H1 (cell line): ENCODE results near the gene ZCCHC10. TPM values are rescaled to one million over a fixed set of nuclear protein-coding genes. Genes with fewer than 3 reads are reported as not detected.

Experiments used
- CTCF ChIA-PET: fragments of 300-600 bp; sonication (Branson Sonifier 250); formaldehyde crosslinking; loops from one replicate; lab custom pipeline; 2021; ENCODE audit not compliant: partially characterized antibody; lab: Charles Lee
- POLR2A ChIA-PET: fragments of 300-600 bp; sonication (Branson Sonifier 250); formaldehyde crosslinking; loops from one replicate; lab custom pipeline; 2021; ENCODE audit warnings: inconsistent platforms; ENCODE audit not compliant: partially characterized antibody; lab: Charles Lee
- DNase-seq, 2 experiments: peaks; one replicate each; pipeline versions ENCODE4 v3.0.0 to v3.0.0-alpha.2; 2010 to 2022; ENCODE audit warnings: low spot score in 2 of 2, low read depth in 1 of 2, mixed read lengths in 1 of 2
- FAIRE-seq: peaks from 2 replicates; lab custom pipeline; 2011; peaks lifted over from hg19 to GRCh38; lab: Jason Lieb, UNC
- H2AFZ ChIP-seq: 2 replicates; pipeline ENCODE4 v1.8.1; 2012; ENCODE audit warnings: low read length, inconsistent platforms
- H2AK5ac ChIP-seq: 2 replicates; pipeline ENCODE4 v1.6.1; 2013; ENCODE audit warnings: low read depth, low read length
- H2BK120ac ChIP-seq: replicated peaks from 2 replicates; pipeline ENCODE3; 2013; ENCODE audit warnings: low read depth, low read length, inconsistent platforms
- H2BK12ac ChIP-seq: 2 replicates; pipeline ENCODE4 v1.6.1; 2013; ENCODE audit warnings: low read depth, low read length
- H2BK15ac ChIP-seq: 2 replicates; pipeline ENCODE4 v1.6.1; 2013; ENCODE audit warnings: low read length
- H2BK20ac ChIP-seq: 2 replicates; pipeline ENCODE4 v1.6.1; 2013; ENCODE audit warnings: low read length
- H2BK5ac ChIP-seq: 2 replicates; pipeline ENCODE4 v1.6.1; 2013; ENCODE audit warnings: low read depth, low read length
- H3K14ac ChIP-seq: 2 replicates; pipeline ENCODE4 v1.6.1; 2013; ENCODE audit warnings: inconsistent platforms; ENCODE audit not compliant: insufficient read length
- H3K18ac ChIP-seq: 2 replicates; pipeline ENCODE4 v1.6.1; 2013; ENCODE audit warnings: low read length; ENCODE audit errors: extremely low read depth
- H3K23ac ChIP-seq: 2 replicates; pipeline ENCODE4 v1.6.1; 2013; ENCODE audit warnings: inconsistent platforms; ENCODE audit not compliant: insufficient read length
- H3K23me2 ChIP-seq: 2 replicates; pipeline ENCODE4 v1.6.1; 2013; ENCODE audit warnings: low read depth, low read length
- H3K27ac ChIP-seq: 2 replicates; pipeline ENCODE4 v1.6.1; 2011; ENCODE audit warnings: low read depth, low read length, inconsistent platforms
- H3K27me3 ChIP-seq, 4 experiments: replicated peaks in 1 of 4; 1 replicate in 1 of 4; 2 replicates in 3 of 4; pipeline versions ENCODE4 v1.6.1 to v1.8.1; 2011 to 2013; ENCODE audit warnings: low read length in 3 of 4, mild to moderate bottlenecking in 3 of 4, inconsistent platforms in 2 of 4, mixed read lengths in 2 of 4, moderate library complexity in 1 of 4; ENCODE audit not compliant: control insufficient read depth in 3 of 4, insufficient read depth in 3 of 4; ENCODE audit errors: extremely low read depth in 1 of 4
- H3K36me3 ChIP-seq, 4 experiments: 2 replicates each; pipeline versions ENCODE4 v1.6.1 to v1.8.1; 2011 to 2013; ENCODE audit warnings: mild to moderate bottlenecking in 4 of 4, low read length in 3 of 4, moderate library complexity in 2 of 4, control low read depth in 1 of 4, inconsistent platforms in 1 of 4; ENCODE audit not compliant: insufficient read depth in 4 of 4, control insufficient read depth in 2 of 4
- H3K4ac ChIP-seq: replicated peaks from 2 replicates; pipeline ENCODE3; 2013; ENCODE audit warnings: low read length, low read depth, mixed read lengths, inconsistent platforms; ENCODE audit not compliant: insufficient read length
- H3K4me1 ChIP-seq, 4 experiments: replicated peaks in 1 of 4; 1 replicate in 1 of 4; 2 replicates in 3 of 4; pipeline versions ENCODE4 v1.6.1 to v1.8.1; 2011 to 2013; ENCODE audit warnings: low read length in 3 of 4, inconsistent platforms in 2 of 4, mixed read lengths in 1 of 4; ENCODE audit not compliant: insufficient read depth in 4 of 4, control insufficient read depth in 3 of 4
- H3K4me2 ChIP-seq, 2 experiments: 2 replicates each; pipeline versions ENCODE4 v1.6.1 to v1.8.1; 2011 to 2013; ENCODE audit warnings: low read depth in 2 of 2, low read length in 2 of 2, control low read depth in 1 of 2, inconsistent platforms in 1 of 2, mild to moderate bottlenecking in 1 of 2; ENCODE audit not compliant: insufficient read depth in 1 of 2
- H3K4me3 ChIP-seq, 4 experiments: fragments of 200-600, 300-600 bp in 1 of 4; sonication (generic), shearing (Covaris generic), sonication (Bioruptor Twin) in 1 of 4; 2 replicates each; pipeline versions ENCODE4 v1.5.1 to v1.8.1; 2011 to 2016; ENCODE audit warnings: low read length in 4 of 4, low read depth in 3 of 4, control low read depth in 2 of 4, inconsistent platforms in 2 of 4, mild to moderate bottlenecking in 2 of 4, mixed read lengths in 1 of 4, moderate library complexity in 1 of 4; ENCODE audit not compliant: insufficient read depth in 2 of 4; ENCODE audit errors: extremely low read depth in 1 of 4
- H3K56ac ChIP-seq: replicated peaks from 2 replicates; pipeline ENCODE3; 2013; ENCODE audit warnings: low read depth, mild to moderate bottlenecking, mixed read lengths, low read length, inconsistent platforms; ENCODE audit not compliant: insufficient read length
- H3K79me1 ChIP-seq: 2 replicates; pipeline ENCODE4 v1.6.1; 2013; ENCODE audit warnings: low read depth, low read length, control low read depth
- H3K79me2 ChIP-seq, 2 experiments: 2 replicates each; pipeline versions ENCODE4 v1.6.1 to v1.8.1; 2012 to 2013; ENCODE audit warnings: low read length in 2 of 2, mild to moderate bottlenecking in 2 of 2, inconsistent platforms in 1 of 2; ENCODE audit not compliant: insufficient read depth in 2 of 2, control insufficient read depth in 1 of 2
- H3K9ac ChIP-seq, 4 experiments: replicated peaks in 1 of 4; 1 replicate in 1 of 4; 2 replicates in 3 of 4; pipeline versions ENCODE4 v1.6.1 to v1.8.1; 2011 to 2013; ENCODE audit warnings: low read depth in 3 of 4, low read length in 3 of 4, control low read depth in 2 of 4, mild to moderate bottlenecking in 2 of 4, moderate library complexity in 2 of 4, inconsistent platforms in 1 of 4; ENCODE audit errors: extremely low read depth in 1 of 4
- H3K9me3 ChIP-seq, 2 experiments: 2 replicates each; pipeline versions ENCODE4 v1.6.1 to v1.8.1; 2012 to 2013; ENCODE audit warnings: mild to moderate bottlenecking in 2 of 2, moderate library complexity in 2 of 2, control low read depth in 1 of 2, inconsistent platforms in 1 of 2, low read depth in 1 of 2, low read length in 1 of 2, mixed read lengths in 1 of 2; ENCODE audit not compliant: insufficient read depth in 2 of 2
- H4K20me1 ChIP-seq, 2 experiments: replicated peaks in 1 of 2; 2 replicates each; pipeline versions ENCODE3 to v1.8.1; 2011 to 2013; ENCODE audit warnings: inconsistent platforms in 2 of 2, low read length in 2 of 2, mild to moderate bottlenecking in 1 of 2; ENCODE audit not compliant: insufficient read depth in 2 of 2, control insufficient read depth in 1 of 2
- H4K5ac ChIP-seq: 2 replicates; pipeline ENCODE4 v1.6.1; 2013; ENCODE audit warnings: low read length, low read depth, mixed read lengths, inconsistent platforms; ENCODE audit not compliant: insufficient read length
- H4K8ac ChIP-seq: 2 replicates; pipeline ENCODE4 v1.8.0; 2013; ENCODE audit warnings: mild to moderate bottlenecking, moderate library complexity, low read length, inconsistent platforms; ENCODE audit not compliant: insufficient read depth; ENCODE audit errors: extremely low read depth
- H4K91ac ChIP-seq: replicated peaks from 2 replicates; pipeline ENCODE3; 2013; ENCODE audit warnings: low read length, mixed read lengths, inconsistent platforms; ENCODE audit not compliant: insufficient read length
- BCL11A ChIP-seq, 2 experiments: IDR thresholded peaks; one replicate each; pipeline ENCODE4 v1.6.1; 2011; ENCODE audit warnings: low read depth in 2 of 2, low read length in 2 of 2, mild to moderate bottlenecking in 2 of 2
- CEBPB ChIP-seq: IDR thresholded peaks from 2 replicates; pipeline ENCODE4 v1.6.1; 2012; ENCODE audit warnings: low read depth, low read length
- EGR1 ChIP-seq: IDR thresholded peaks from 2 replicates; pipeline ENCODE4 v1.6.1; 2011; ENCODE audit warnings: low read depth, low read length, borderline replicate concordance
- JUND ChIP-seq: IDR thresholded peaks from 2 replicates; pipeline ENCODE4 v1.6.1; 2011; ENCODE audit warnings: mild to moderate bottlenecking, improper control_type of control experiment, low read length
- POLR2A ChIP-seq, 2 experiments: IDR thresholded peaks; 1 replicate in 1 of 2; 2 replicates in 1 of 2; pipeline ENCODE4 v1.6.1; 2011; ENCODE audit warnings: low read depth in 2 of 2, low read length in 2 of 2, mild to moderate bottlenecking in 2 of 2; ENCODE audit errors: control extremely low read depth in 1 of 2
- RAD21 ChIP-seq, 2 experiments: IDR thresholded peaks in 1 of 2; conservative IDR thresholded peaks in 1 of 2; 2 replicates each; pipeline ENCODE4 v1.6.1; 2011; ENCODE audit warnings: low read depth in 2 of 2, low read length in 2 of 2, improper control_type of control experiment in 1 of 2, inconsistent platforms in 1 of 2, mild to moderate bottlenecking in 1 of 2, moderate library complexity in 1 of 2
- RBBP5 ChIP-seq: IDR thresholded peaks from 2 replicates; pipeline ENCODE4 v1.7.1; 2012; ENCODE audit warnings: low read depth, mild to moderate bottlenecking, inconsistent platforms, low read length, moderate library complexity, borderline replicate concordance
- RXRA ChIP-seq: IDR thresholded peaks from 2 replicates; pipeline ENCODE4 v1.6.1; 2011; ENCODE audit warnings: low read depth, mild to moderate bottlenecking, low read length, moderate library complexity; ENCODE audit not compliant: insufficient read depth
- SIRT6 ChIP-seq: IDR thresholded peaks from one replicate; pipeline ENCODE4 v1.7.1; 2012; ENCODE audit warnings: low read length, inconsistent platforms
- SRF ChIP-seq: IDR thresholded peaks from 2 replicates; pipeline ENCODE4 v1.6.1; 2011; ENCODE audit warnings: mild to moderate bottlenecking, low read depth, low read length, moderate library complexity
- SUZ12 ChIP-seq: fragments of 200-600 bp; sonication (generic); IDR thresholded peaks from 2 replicates; pipeline ENCODE4 v1.6.1; 2012; ENCODE audit warnings: mild to moderate bottlenecking, inconsistent platforms, low read length, moderate library complexity, mixed read lengths
- TCF12 ChIP-seq: IDR thresholded peaks from 2 replicates; pipeline ENCODE4 v1.6.1; 2011; ENCODE audit warnings: low read depth, mild to moderate bottlenecking, low read length
- TEAD4 ChIP-seq: IDR thresholded peaks from 2 replicates; pipeline ENCODE4 v1.6.1; 2012; ENCODE audit warnings: low read depth, low read length, inconsistent platforms, mixed read lengths
- WGBS, 2 experiments: shearing (Covaris generic) in 1 of 2; methylation state at CpG; one replicate each; pipeline versions ENCODE4 v1.1.6 to v1.1.7; 2013 to 2015; ENCODE audit warnings: low lambda C conversion rate in 2 of 2, mixed read lengths in 2 of 2, inconsistent platforms in 1 of 2, low coverage in 1 of 2, missing lambda C conversion rate in 1 of 2; ENCODE audit not compliant: insufficient replicate concordance in 2 of 2, insufficient coverage in 1 of 2, insufficient read length in 1 of 2; ENCODE audit errors: extremely low coverage in 1 of 2, missing lambda C conversion rate in 1 of 2; 5-methylcytosine and 5-hydroxymethylcytosine counted together
- polyA plus RNA-seq, 7 experiments: library from polyadenylated mRNA; depleted of rRNA in 3 of 7; stranded (reverse) in 5 of 7; unstranded in 2 of 7; fragments of >200 nt in 5 of 7; fragments of 200-250 nt in 2 of 7; gene quantifications; 1 replicate in 5 of 7; 2 replicates in 1 of 7; 4 replicates in 1 of 7; pipeline versions ENCODE4 v1.2.1 to v1.2.3, GENCODE V29; 2011 to 2013; ENCODE audit warnings: missing spikeins in 2 of 7, mixed read lengths in 2 of 7
- total RNA-seq: library from RNA; stranded (reverse); fragmentation: NEBNext Ultra II Directional; extraction: Animal tissue kit (Norgen Biotek cat#: 25700); gene quantifications from 2 replicates; pipeline ENCODE4 v1.2.1, GENCODE V29; 2021
- TF ChIP-seq, protein P1 (sequence below): IDR thresholded peaks from 2 replicates; pipeline ENCODE4 v1.6.1; 2011; ENCODE audit warnings: low read length, improper control_type of control experiment

ZCCHC10 gene
- total and polyA plus RNA-seq, 2 of the 8 experiments (the other 6 are each of a cell fraction or from before 2014, with no cell fraction given), result 22.4 to 32.9 TPM

DNA sequence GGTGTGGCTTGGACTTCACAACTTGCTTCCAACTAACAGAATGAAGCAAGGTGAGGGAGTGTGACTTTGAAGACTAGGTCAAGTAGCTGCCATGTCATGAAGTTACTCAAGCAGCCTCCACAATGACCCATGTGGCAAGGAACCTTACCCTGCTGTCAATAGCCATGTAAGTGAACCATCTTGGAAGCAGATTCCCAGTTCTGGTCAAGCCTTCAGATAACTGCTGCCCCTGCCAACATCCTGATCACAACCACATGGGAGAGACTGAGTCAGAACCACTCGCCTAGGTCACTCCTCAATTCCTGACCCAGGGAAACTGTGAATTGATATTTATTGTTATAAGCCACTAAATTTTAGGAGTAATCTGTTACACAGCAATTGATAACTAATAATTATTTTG, 10.9 kb downstream of the ZCCHC10 start:
- FAIRE-seq, result no peak
- CTCF ChIA-PET, result interaction anchor here (0.7 kb wide), 1 partner anchor 44 kb away, joined by 4 read pairs; no protein-coding TSS in a partner anchor
- TF ChIP-seq EGR1 (no peak), TCF12 (no peak), JUND (no peak), BCL11A (IDR thresholded peaks at IDR 0.05; ENCODE audit: low read depth in 2 of 2, low read length in 2 of 2) (no peak), RBBP5 (no peak), RAD21 (IDR thresholded peaks at IDR 0.05 in 1 of 2, conservative IDR thresholded peaks at IDR 0.05 in 1 of 2; ENCODE audit: low read depth in 2 of 2, low read length in 2 of 2) (no peak), SUZ12 (no peak), SIRT6 (no peak), POLR2A (IDR thresholded peaks at IDR 0.05; ENCODE audit: control extremely low read depth in 1 of 2, low read depth in 2 of 2, low read length in 2 of 2) (no peak), CEBPB (no peak), TEAD4 (no peak), RXRA (no peak), SRF (no peak)
- TF ChIP-seq, protein P1, sequence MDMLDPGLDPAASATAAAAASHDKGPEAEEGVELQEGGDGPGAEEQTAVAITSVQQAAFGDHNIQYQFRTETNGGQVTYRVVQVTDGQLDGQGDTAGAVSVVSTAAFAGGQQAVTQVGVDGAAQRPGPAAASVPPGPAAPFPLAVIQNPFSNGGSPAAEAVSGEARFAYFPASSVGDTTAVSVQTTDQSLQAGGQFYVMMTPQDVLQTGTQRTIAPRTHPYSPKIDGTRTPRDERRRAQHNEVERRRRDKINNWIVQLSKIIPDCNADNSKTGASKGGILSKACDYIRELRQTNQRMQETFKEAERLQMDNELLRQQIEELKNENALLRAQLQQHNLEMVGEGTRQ, result no peak

More for the DNA sequence above, 10.9 kb downstream of the ZCCHC10 start:
- DNase-seq, result no peak
- Histone ChIP-seq H3K14ac (no peak overlapping the region), H3K27me3 (no peaks in the 10 kb centered on the region), H3K36me3 (peaks cover 0 to 5% (median 4%) of the 10 kb centered on the region in 4 experiments; a peak in 7 of 8 replicates), H3K79me1 (no peaks in the 10 kb centered on the region), H3K9ac (no peak overlapping the region), H3K9me3 (no peaks in the 10 kb centered on the region), H3K23me2 (no peaks in the 10 kb centered on the region), H2BK12ac (no peak overlapping the region), H4K5ac (no peak overlapping the region), H4K91ac (no peak overlapping the region), H3K27ac (no peak overlapping the region), H3K56ac (no peak overlapping the region), H2BK15ac (no peak overlapping the region), H2AK5ac (no peak overlapping the region), H4K8ac (no peak overlapping the region), H2BK120ac (no peak overlapping the region), H3K79me2 (0 out of 4 replicates have a peak, but pooled peaks cover 0 to 7% of the 10 kb centered on the region in 2 experiments), H2AFZ (no peak overlapping the region), H3K18ac (no peak overlapping the region), H3K4me1 (no peaks in the 10 kb centered on the region), H3K4ac (no peak overlapping the region), H3K4me2 (no peak overlapping the region), H4K20me1 (peaks cover 1 to 2% of the 10 kb centered on the region in 2 experiments), H2BK5ac (no peak overlapping the region), H3K4me3 (no peak overlapping the region), H3K23ac (no peak overlapping the region), H2BK20ac (no peak overlapping the region)
- WGBS, 2 experiments, result 90% methylated on average over 1 of the region's 1 CpG; no CpG with 5 or more reads in 1 of the 2 experiments
- POLR2A ChIA-PET, result interaction anchor here (1.3 to 1.7 kb wide), 2 partner anchors 9 to 53 kb away, joined by 3 to 5 read pairs; no protein-coding TSS in a partner anchor
